NCI-H460 (cell line): ENCODE measurements around the gene SLC7A6OS. TPM values are rescaled to one million over a fixed set of nuclear protein-coding genes. Genes with fewer than 3 reads are reported as not detected.

ENCODE experiments used
- DNase-seq: peaks from one replicate; pipeline ENCODE4 v3.0.0-alpha.2; 2016; ENCODE audit warnings: low read depth; ENCODE audit errors: extremely low read depth
- total RNA-seq: library from RNA; depleted of rRNA; stranded (reverse); fragments of >200 nt; shearing (Covaris generic); gene quantifications from 2 replicates; pipeline ENCODE4 v1.2.3, GENCODE V29; 2014

Gene SLC7A6OS
- total RNA-seq, 1 experiment from 2014 or later: 21.0 TPM

GRCh38 chr16:68345351-68345810 lies 34.6 kb upstream of the SLC7A6OS start:
- DNase-seq: no peak

GRCh38 chr16:68344252-68344651 lies 33.5 kb upstream of the SLC7A6OS start:
- no peak for DNase-seq

- DNase-seq: no peak
These were observed 32.4 kb upstream of the SLC7A6OS start for GRCh38 chr16:68343137-68343536.

GRCh38 chr16:68342620-68343019 lies 31.9 kb upstream of the SLC7A6OS start:
- DNase-seq: no peak

GRCh38 chr16:68339214-68339613 lies 28.5 kb upstream of the SLC7A6OS start:
- no peak for DNase-seq

- DNase-seq: no peak
These were observed 27.8 kb upstream of the SLC7A6OS start for GRCh38 chr16:68338326-68339119.

- no peak for DNase-seq
These were observed 24.4 kb upstream of the SLC7A6OS start for GRCh38 chr16:68335175-68335574.

- DNase-seq: no peak
These were observed 21.8 kb upstream of the SLC7A6OS start for GRCh38 chr16:68332411-68333121.

- DNase-seq: no peak
These were observed 21.2 kb upstream of the SLC7A6OS start for GRCh38 chr16:68331879-68332410.

- DNase-seq: no peak
These were observed 18.2 kb upstream of the SLC7A6OS start for GRCh38 chr16:68328860-68329390.

GRCh38 chr16:68328151-68328859 lies 17.6 kb upstream of the SLC7A6OS start:
- DNase-seq: peak; percentile 88

- DNase-seq: no peak
These were observed 14.1 kb upstream of the SLC7A6OS start for GRCh38 chr16:68324780-68325357.

GRCh38 chr16:68324336-68324735 lies 13.6 kb upstream of the SLC7A6OS start:
- no peak for DNase-seq

GRCh38 chr16:68319185-68319908 lies 8.6 kb upstream of the SLC7A6OS start:
- DNase-seq: no peak

GRCh38 chr16:68313116-68313515 lies 2.4 kb upstream of the SLC7A6OS start:
- DNase-seq: no peak

GRCh38 chr16:68310437-68310773 lies 341 bp downstream of the SLC7A6OS start:
- no peak for DNase-seq

GRCh38 chr16:68309799-68310198 lies 947 bp downstream of the SLC7A6OS start:
- no peak for DNase-seq

- no peak for DNase-seq
These were observed 4.1 kb downstream of the SLC7A6OS start for GRCh38 chr16:68306633-68307032.

- DNase-seq: no peak
These were observed 9.8 kb downstream of the SLC7A6OS start for GRCh38 chr16:68300734-68301459.
